Liver (tissue), 9 donors: ENCODE data around the gene PSD4. TPM values are rescaled to one million over a fixed set of nuclear protein-coding genes. Genes with fewer than 3 reads are reported as not detected.

ENCODE experiments used
- DNase-seq: peaks from one replicate; pipeline ENCODE4 v3.0.0-alpha.2; 2017; ENCODE audit warnings: low spot score
- H3K27ac ChIP-seq, 2 donors: one replicate each; pipeline ENCODE4 v1.7.0; 2013; ENCODE audit warnings: inconsistent platforms in 2 of 2, low read length in 2 of 2, control low read depth in 1 of 2, low read depth in 1 of 2, mild to moderate bottlenecking in 1 of 2
- H3K27me3 ChIP-seq, 4 donors: one replicate each; pipeline versions ENCODE4 v1.6.1 to v1.7.0; 2013; ENCODE audit warnings: low read length in 3 of 4, inconsistent platforms in 1 of 4, mild to moderate bottlenecking in 1 of 4, moderate library complexity in 1 of 4; ENCODE audit not compliant: control insufficient read depth in 4 of 4, insufficient read depth in 4 of 4
- H3K36me3 ChIP-seq, 4 donors: one replicate each; pipeline versions ENCODE4 v1.6.1 to v1.7.0; 2013; ENCODE audit warnings: low read length in 3 of 4, mild to moderate bottlenecking in 3 of 4, low read depth in 1 of 4, moderate library complexity in 1 of 4; ENCODE audit not compliant: control insufficient read depth in 4 of 4, insufficient read depth in 3 of 4
- H3K4me1 ChIP-seq, 4 donors: one replicate each; pipeline versions ENCODE4 v1.6.1 to v1.7.0; 2013; ENCODE audit warnings: low read length in 3 of 4, mild to moderate bottlenecking in 3 of 4, moderate library complexity in 1 of 4; ENCODE audit not compliant: control insufficient read depth in 4 of 4, insufficient read depth in 4 of 4
- H3K4me3 ChIP-seq, 3 donors: one replicate each; pipeline versions ENCODE4 v1.6.1 to v1.7.0; 2013; ENCODE audit warnings: low read length in 3 of 3, control low read depth in 1 of 3, low read depth in 1 of 3, mild to moderate bottlenecking in 1 of 3
- H3K9ac ChIP-seq, 2 donors: one replicate each; pipeline ENCODE4 v1.7.0; 2013; ENCODE audit warnings: low read length in 2 of 2, mild to moderate bottlenecking in 2 of 2, moderate library complexity in 2 of 2, control low read depth in 1 of 2, low read depth in 1 of 2
- H3K9me3 ChIP-seq, 4 donors: one replicate each; pipeline versions ENCODE4 v1.6.1 to v1.7.0; 2013; ENCODE audit warnings: low read length in 3 of 4; ENCODE audit not compliant: control insufficient read depth in 4 of 4
- ATF3 ChIP-seq: IDR thresholded peaks from 2 replicates; pipeline ENCODE4 v1.6.1; 2016; ENCODE audit warnings: antibody characterized with exemption
- CTCF ChIP-seq: fragments of 150-350 bp; IDR thresholded peaks from 2 replicates; pipeline ENCODE4 v1.5.1; 2017; ENCODE audit warnings: improper control_type of control experiment, low read depth, low read length; ENCODE audit not compliant: missing input control
- EGR1 ChIP-seq, 2 donors: IDR thresholded peaks; 2 replicates each; pipeline ENCODE4 v1.6.1; 2016 to 2018; ENCODE audit warnings: antibody characterized with exemption in 2 of 2, low read depth in 2 of 2
- FOXA2 ChIP-seq: IDR thresholded peaks from 2 replicates; pipeline ENCODE4 v1.6.1; 2016; ENCODE audit warnings: antibody characterized with exemption
- GABPA ChIP-seq, 2 donors: IDR thresholded peaks in 1 of 2; conservative IDR thresholded peaks in 1 of 2; 2 replicates each; pipeline ENCODE4 v1.6.1; 2016; ENCODE audit warnings: antibody characterized with exemption in 2 of 2, mild to moderate bottlenecking in 1 of 2, moderate library complexity in 1 of 2
- HNF4A ChIP-seq, 2 donors: conservative IDR thresholded peaks; 2 replicates each; pipeline ENCODE4 v1.6.1; 2016; ENCODE audit warnings: antibody characterized with exemption in 2 of 2, mild to moderate bottlenecking in 2 of 2
- HNF4G ChIP-seq: IDR thresholded peaks from 2 replicates; pipeline ENCODE4 v1.6.1; 2016; ENCODE audit warnings: antibody characterized with exemption
- JUND ChIP-seq, 2 donors: IDR thresholded peaks; 2 replicates each; pipeline ENCODE4 v1.6.1; 2016; ENCODE audit warnings: antibody characterized with exemption in 2 of 2
- NR2F2 ChIP-seq: IDR thresholded peaks from 2 replicates; pipeline ENCODE4 v1.6.1; 2016; ENCODE audit warnings: antibody characterized with exemption
- RAD21 ChIP-seq, 2 donors: IDR thresholded peaks; 2 replicates each; pipeline ENCODE4 v1.6.1; 2016; ENCODE audit warnings: antibody characterized with exemption in 2 of 2, mild to moderate bottlenecking in 2 of 2
- RXRA ChIP-seq, 2 donors: IDR thresholded peaks; 2 replicates each; pipeline ENCODE4 v1.6.1; 2017 to 2018; ENCODE audit warnings: antibody characterized with exemption in 2 of 2, mild to moderate bottlenecking in 1 of 2
- SP1 ChIP-seq: IDR thresholded peaks from 2 replicates; pipeline ENCODE4 v1.6.1; 2018; ENCODE audit warnings: antibody characterized with exemption, mild to moderate bottlenecking
- TAF1 ChIP-seq: conservative IDR thresholded peaks from 2 replicates; pipeline ENCODE4 v1.6.1; 2016; ENCODE audit warnings: antibody characterized with exemption, mild to moderate bottlenecking
- YY1 ChIP-seq: IDR thresholded peaks from 2 replicates; pipeline ENCODE4 v1.6.1; 2016; ENCODE audit warnings: antibody characterized with exemption, mild to moderate bottlenecking
- ZBTB33 ChIP-seq: IDR thresholded peaks from 2 replicates; pipeline ENCODE4 v1.6.1; 2016; ENCODE audit warnings: antibody characterized with exemption
- WGBS: extraction: QIAGEN DNeasy Blood & Tissue Kit; methylation state at CpG from one replicate; pipeline ENCODE4 v1.1.7; 2013; 5-methylcytosine and 5-hydroxymethylcytosine counted together
- polyA plus RNA-seq, 2 donors: library from polyadenylated mRNA; stranded (reverse) in 1 of 2; unstranded in 1 of 2; fragments of 200-250 nt in 1 of 2; fragments of >200 nt in 1 of 2; fragmentation: Nextera tagmentation in 1 of 2; extraction: Ambion mirVana in 1 of 2; gene quantifications; one replicate each; pipeline versions ENCODE4 v1.2.1 to v1.2.3, GENCODE V29; 2013 to 2015
- total RNA-seq, 2 donors: library from RNA; depleted of rRNA; stranded (reverse); fragments of >200 nt; gene quantifications; one replicate each; pipeline ENCODE4 v1.2.3, GENCODE V29; 2014
- TF ChIP-seq, protein P1 (sequence below): IDR thresholded peaks from 2 replicates; pipeline ENCODE4 v1.6.1; 2016; ENCODE audit warnings: antibody characterized with exemption
- TF ChIP-seq, protein P2 (sequence below): IDR thresholded peaks from 2 replicates; pipeline ENCODE4 v1.6.1; 2016; ENCODE audit warnings: antibody characterized with exemption, mild to moderate bottlenecking
- donor health status: healthy.
- donor health status: healthy.
- donor health status: healthy.
- donor health status: healthy.
- donor health status: healthy.

Gene PSD4
- total and polyA plus RNA-seq, 4 donors, result 16.4 to 83.2 (median 34.4) TPM

DNA sequence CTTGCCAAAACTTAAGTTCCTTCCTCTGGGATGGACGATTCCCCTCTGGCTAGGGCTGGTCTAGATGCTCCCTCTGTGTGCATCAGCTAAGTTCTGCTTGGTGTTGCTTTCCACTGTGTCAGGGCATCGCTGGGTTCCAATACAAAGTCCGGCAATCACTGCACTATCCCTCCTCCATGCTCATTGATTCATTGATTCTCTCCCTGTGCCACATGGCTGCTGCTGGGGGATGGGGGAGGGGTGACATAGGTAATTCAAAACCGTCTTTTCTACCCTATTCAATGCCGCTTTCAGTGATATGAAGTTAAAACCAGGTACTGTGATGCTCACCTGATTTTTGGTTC lies 23.5 kb upstream of the PSD4 start:
- H3K36me3 ChIP-seq, result no peaks in the 10 kb centered on the region
- peaks cover 0 to 5% (median 2%) of the 10 kb centered on the region in 4 donors for H3K4me1 ChIP-seq
- WGBS, result 62% methylated on average over 5 of the region's 5 CpGs
- H3K4me3 ChIP-seq, result no peak overlapping the region
- no peaks in the 10 kb centered on the region for H3K27me3 ChIP-seq
- no peak overlapping the region for H3K27ac ChIP-seq
- no peak for DNase-seq
- H3K9ac ChIP-seq, result no peak overlapping the region
- TF ChIP-seq SP1 (peak; percentile 96), RAD21 (IDR thresholded peaks at IDR 0.05) (no peak), HNF4G (peak; percentile 87), HNF4A (conservative IDR thresholded peaks at IDR 0.05) (peak; percentile 58 to 94), RXRA (IDR thresholded peaks at IDR 0.05) (peak in 1 of 2 donors; percentile 56), FOXA2 (no peak)
- TF ChIP-seq, protein P1, sequence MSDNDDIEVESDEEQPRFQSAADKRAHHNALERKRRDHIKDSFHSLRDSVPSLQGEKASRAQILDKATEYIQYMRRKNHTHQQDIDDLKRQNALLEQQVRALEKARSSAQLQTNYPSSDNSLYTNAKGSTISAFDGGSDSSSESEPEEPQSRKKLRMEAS, result no peak
- H3K9me3 ChIP-seq, result no peaks in the 10 kb centered on the region

DNA sequence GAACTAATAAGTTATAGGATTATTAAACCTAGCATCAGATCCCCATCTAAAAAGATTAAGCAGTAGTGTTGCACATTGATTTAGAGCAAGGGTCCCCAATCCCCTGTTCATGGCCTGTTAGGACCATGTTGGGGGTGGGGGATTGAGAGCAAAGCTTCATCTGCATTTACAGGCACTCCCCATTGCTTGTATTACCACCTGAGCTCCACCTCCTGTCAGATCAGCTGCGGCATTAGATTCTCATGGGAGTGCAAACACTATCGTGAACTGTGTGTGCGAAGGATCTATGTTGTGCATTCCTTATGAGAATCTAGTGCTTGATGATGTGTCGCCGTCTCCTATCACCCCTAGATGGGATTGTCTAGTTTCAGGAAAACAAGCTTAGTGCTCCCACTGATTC lies 18.4 kb upstream of the PSD4 start:
- WGBS, result 94% methylated on average over 5 of the region's 5 CpGs
- Histone ChIP-seq H3K36me3 (no peaks in the 10 kb centered on the region), H3K4me3 (no peak overlapping the region), H3K27me3 (no peaks in the 10 kb centered on the region), H3K27ac (no peak overlapping the region), H3K9me3 (no peaks in the 10 kb centered on the region), H3K4me1 (peaks cover 2 to 39% (median 22%) of the 10 kb centered on the region in 4 donors), H3K9ac (no peak overlapping the region)
- TF ChIP-seq NR2F2, result no peak
- no peak for TF ChIP-seq CTCF
- no peak for TF ChIP-seq EGR1 (IDR thresholded peaks at IDR 0.05; ENCODE audit: low read depth in 2 of 2)
- TF ChIP-seq HNF4G, result no peak
- no peak for TF ChIP-seq TAF1
- TF ChIP-seq RXRA (IDR thresholded peaks at IDR 0.05), result no peak
- TF ChIP-seq HNF4A (conservative IDR thresholded peaks at IDR 0.05), result no peak
- TF ChIP-seq GABPA (IDR thresholded peaks at IDR 0.05 in 1 of 2, conservative IDR thresholded peaks at IDR 0.05 in 1 of 2), result no peak
- no peak for TF ChIP-seq FOXA2
- no peak for TF ChIP-seq ZBTB33
- TF ChIP-seq JUND (IDR thresholded peaks at IDR 0.05), result no peak
- no peak for TF ChIP-seq YY1
- no peak for TF ChIP-seq SP1
- TF ChIP-seq ATF3, result no peak
- TF ChIP-seq, protein P1, result no peak
- TF ChIP-seq, protein P2, sequence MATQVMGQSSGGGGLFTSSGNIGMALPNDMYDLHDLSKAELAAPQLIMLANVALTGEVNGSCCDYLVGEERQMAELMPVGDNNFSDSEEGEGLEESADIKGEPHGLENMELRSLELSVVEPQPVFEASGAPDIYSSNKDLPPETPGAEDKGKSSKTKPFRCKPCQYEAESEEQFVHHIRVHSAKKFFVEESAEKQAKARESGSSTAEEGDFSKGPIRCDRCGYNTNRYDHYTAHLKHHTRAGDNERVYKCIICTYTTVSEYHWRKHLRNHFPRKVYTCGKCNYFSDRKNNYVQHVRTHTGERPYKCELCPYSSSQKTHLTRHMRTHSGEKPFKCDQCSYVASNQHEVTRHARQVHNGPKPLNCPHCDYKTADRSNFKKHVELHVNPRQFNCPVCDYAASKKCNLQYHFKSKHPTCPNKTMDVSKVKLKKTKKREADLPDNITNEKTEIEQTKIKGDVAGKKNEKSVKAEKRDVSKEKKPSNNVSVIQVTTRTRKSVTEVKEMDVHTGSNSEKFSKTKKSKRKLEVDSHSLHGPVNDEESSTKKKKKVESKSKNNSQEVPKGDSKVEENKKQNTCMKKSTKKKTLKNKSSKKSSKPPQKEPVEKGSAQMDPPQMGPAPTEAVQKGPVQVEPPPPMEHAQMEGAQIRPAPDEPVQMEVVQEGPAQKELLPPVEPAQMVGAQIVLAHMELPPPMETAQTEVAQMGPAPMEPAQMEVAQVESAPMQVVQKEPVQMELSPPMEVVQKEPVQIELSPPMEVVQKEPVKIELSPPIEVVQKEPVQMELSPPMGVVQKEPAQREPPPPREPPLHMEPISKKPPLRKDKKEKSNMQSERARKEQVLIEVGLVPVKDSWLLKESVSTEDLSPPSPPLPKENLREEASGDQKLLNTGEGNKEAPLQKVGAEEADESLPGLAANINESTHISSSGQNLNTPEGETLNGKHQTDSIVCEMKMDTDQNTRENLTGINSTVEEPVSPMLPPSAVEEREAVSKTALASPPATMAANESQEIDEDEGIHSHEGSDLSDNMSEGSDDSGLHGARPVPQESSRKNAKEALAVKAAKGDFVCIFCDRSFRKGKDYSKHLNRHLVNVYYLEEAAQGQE, result no peak
- DNase-seq, result no peak
